Raji (cell line): ENCODE results near the gene TCF12.

Source experiments
- POLR2A ChIP-seq: IDR thresholded peaks from 2 replicates; pipeline ENCODE4 v1.6.1; 2011; ENCODE audit warnings: low read depth, low read length, control low read depth; ENCODE audit not compliant: insufficient read depth

Gene TCF12

DNA sequence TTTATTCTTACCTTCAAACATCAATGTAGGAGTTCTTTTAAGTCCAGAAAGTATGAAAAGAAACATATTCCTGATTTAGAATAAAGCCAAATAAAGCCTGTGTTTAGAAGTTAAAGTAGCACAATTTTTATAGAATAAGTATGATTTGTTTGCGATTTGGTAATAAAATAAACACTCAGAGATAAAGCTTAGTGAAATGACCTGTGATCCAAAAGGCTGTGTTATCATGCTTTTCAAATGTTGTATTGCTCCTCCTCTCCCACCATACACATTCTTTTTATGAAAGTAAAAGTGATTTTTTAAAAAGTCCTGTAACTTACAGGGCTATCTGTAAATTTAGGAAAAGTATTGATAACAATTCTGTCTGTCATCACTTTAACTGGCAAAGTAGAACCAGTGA lies 319.2 kb downstream of the TCF12 start:
- TF ChIP-seq POLR2A: no peak

DNA sequence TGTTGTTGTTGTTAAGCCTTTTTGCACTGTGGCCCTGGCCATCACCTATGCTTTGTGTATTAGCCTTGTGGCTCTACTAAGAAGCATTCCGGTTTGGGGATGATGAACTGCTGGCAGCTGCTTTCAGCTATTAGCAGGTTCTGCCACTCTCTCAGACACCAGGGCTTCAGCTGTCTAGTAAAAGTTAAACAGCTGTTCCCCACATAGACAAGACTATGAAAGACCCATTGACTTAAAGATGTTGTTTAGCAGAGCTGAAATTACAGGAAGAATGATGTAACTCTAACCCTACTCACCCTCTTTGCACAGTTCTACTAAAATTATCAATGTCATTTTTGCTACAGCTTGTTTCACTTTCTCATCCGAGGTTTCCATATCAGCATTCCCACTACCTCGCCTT lies 326.7 kb downstream of the TCF12 start:
- no peak for TF ChIP-seq POLR2A

DNA sequence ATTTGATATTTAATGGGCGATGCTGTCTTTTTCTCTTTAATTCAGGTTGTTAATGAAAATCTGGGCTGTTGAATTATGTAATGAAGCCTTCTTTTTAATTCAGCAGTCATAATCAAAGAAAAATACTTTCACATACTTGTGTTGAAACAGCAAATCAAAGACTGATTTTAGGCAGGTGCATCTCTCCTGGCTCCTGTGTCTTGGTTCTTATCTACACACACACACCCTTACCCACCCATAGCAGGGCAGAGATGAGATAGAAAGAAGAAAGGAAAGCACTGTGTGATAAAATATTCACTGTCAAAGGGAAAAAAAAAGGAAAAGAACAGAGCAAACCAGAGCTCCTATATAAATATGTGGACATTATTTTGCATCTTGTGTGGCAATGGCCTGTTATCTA lies 327.3 kb downstream of the TCF12 start:
- TF ChIP-seq POLR2A: no peak

DNA sequence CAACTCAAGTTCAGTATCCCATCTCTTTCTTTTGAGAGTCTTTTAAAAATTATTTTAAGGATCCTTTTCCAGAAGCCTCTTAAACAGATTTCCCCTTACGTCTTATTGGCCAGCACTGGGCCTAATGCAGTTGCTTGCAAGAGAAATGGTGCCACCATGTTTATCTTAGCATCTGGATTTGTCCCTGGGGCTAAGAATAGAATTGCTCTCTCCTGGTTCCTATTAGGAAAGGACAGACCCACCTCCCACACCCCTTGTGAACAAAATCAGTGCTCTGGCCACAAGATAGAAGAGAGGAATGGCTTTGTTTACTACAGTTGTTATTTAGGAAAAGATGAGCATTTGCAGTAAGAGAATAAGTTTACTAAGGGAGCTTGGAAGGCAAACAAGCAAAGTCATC lies 329.6 kb downstream of the TCF12 start:
- no peak for TF ChIP-seq POLR2A

DNA sequence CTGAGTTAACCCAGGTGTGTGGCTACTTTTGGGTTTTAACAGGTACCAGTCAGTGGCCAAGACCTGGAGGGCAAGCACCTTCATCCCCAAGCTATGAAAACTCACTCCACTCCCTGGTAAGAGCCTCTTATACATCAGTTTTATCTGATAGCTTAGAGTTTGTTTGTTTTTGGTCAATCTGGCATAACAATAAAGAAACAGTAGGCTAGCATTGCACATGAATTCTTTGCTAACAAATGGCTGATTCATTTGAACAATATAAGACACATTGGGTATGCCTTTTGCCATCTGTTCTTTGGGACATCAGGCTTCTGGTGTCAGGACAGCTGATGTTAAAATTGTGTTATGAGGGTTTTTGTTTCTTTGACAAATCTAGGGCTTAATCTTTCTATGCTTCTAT lies 332.9 kb downstream of the TCF12 start:
- TF ChIP-seq POLR2A: no peak

DNA sequence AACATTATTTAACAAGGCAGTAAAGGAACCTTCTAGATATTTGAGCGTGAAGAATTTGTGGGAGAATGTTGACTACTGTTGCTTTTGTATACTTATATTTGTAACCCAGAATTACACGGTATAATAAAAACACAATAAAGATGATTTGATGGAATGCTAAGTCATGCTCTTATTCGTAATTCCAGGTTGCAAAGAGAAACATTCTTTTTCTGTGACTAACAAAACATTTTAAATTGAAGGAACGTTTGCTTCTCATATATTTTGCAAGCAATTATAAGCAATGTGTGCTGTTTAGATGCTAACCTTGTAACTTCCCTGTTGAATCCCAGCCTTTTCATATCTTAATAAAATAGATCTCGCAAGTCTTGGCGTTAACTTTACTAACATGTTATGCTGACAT lies 333.5 kb downstream of the TCF12 start:
- no peak for TF ChIP-seq POLR2A

DNA sequence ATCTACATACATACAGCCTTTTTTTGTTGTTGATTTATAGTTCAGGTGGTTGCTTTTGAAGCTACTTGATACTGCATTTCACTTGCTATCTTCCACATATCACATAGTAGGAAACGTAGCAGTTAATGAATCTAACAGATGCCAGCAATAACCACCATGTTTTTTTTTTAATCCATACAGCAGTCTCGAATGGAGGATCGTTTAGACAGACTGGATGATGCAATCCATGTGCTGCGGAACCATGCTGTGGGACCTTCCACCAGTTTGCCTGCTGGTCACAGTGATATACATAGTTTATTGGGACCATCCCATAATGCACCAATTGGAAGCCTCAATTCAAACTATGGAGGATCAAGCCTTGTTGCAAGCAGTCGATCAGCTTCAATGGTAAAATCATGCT lies 334.6 kb downstream of the TCF12 start:
- no peak for TF ChIP-seq POLR2A

- TF ChIP-seq POLR2A: no peak
Measured at GRCh38 chr15:57253500-57253899, 335.1 kb downstream of the TCF12 start.

DNA sequence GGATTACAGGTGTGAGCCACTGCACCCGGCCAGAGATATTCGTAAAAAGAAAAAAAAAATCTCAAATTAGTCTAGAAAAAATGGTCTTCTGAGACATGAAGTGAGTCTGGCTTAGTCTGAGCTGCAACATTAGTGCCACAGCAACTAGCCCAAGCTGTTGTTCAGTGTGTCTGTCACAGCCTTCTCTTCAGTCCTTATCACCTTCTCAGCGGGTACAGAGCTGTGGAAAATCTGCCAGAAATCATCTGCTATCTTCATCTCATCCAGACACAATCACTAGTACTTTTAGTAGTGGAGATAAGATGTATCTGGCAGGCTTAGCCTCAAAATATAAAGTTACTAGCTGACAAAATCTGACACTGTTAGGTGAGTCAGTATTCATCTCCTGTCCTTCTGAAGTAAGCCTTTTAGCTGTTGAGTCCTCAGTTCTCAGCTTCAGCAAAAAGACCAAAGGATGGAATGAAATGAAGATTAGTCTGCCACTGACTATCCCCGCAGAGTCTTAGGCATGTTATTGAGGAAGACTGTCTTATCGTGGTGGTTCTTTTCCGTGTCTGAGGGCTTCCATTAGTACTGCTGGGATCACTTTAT lies 337.4 kb downstream of the TCF12 start:
- TF ChIP-seq POLR2A: no peak

DNA sequence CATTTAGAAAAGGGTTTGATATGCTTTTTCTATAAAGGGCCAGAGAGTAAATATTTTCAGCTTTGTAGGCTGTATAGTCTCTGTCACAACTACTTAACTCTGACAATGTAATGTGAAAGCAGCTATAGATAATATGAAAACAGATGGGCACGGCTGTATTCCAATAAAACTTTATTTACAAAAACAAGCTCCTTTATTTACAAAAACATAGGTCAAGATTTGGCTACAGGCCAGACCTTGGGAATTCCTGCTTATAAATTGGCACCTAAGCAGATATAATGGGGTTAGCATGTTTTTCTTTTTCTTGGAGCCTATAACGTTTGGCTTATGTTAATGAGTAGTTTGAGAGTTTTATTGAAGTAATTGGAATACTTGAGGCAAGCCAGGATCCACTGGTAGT lies 338.5 kb downstream of the TCF12 start:
- no peak for TF ChIP-seq POLR2A

GRCh38 chr15:57259568-57260040 lies 341.2 kb downstream of the TCF12 start:
- TF ChIP-seq POLR2A: no peak

DNA sequence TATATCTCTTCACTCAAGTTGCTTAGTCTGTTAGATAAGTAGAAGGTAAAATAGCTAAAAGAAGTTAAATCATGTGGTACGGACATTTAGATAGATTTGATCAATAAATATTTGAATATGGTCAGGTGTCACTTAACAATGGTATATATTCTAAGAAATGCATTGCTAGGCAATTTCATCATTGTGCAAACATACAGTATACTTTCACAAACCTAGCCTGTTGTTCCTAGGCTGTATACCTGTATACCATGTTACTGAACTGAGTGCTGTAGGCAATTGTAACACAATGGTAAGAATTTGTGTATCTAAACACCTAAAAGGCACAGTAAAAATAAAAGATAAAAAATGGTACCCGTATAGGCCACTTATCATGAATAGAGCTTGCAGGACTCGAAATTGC lies 345.1 kb downstream of the TCF12 start:
- no peak for TF ChIP-seq POLR2A

GRCh38 chr15:57272771-57273357 lies 354.4 kb downstream of the TCF12 start:
- TF ChIP-seq POLR2A: no peak

DNA sequence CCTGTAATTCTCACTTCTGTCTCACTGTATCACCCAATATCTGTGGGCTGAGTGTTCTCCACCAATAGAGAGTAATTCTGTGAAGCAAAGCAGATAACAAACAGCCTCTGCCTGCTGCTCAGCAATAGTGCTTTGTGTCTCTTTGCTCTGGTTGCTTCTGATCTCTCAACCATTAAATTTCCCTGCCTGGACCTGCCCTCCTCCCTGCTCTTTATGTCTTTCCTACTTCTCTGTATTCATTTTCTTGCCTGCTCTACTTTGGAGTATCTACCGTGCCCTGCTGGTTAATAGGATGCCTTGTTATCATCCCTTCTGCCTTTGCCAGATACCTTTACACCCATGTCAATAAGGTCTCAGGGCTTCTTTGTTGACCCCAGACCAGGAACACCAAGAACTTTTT lies 355.0 kb downstream of the TCF12 start:
- no peak for TF ChIP-seq POLR2A

GRCh38 chr15:57278439-57278838 lies 360.0 kb downstream of the TCF12 start:
- no peak for TF ChIP-seq POLR2A

DNA sequence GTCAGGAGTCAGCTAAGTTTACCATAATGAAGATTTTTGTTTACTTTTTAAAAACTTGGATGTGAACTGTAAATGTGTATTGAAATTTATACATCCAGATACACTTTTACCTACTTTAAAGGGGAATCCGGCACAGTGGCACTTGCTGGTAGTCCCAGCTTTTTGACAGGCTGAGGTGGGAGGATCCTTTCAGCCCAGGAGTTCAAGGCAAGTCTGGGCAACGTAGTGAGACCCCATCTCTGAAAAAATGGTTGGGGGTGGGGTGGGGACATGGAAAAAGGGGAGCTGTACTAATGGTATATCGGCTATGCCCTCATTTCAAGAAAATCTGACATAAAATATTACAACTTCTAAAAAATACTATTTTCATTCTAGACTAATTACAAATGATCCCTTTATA lies 362.0 kb downstream of the TCF12 start:
- no peak for TF ChIP-seq POLR2A

- TF ChIP-seq POLR2A: no peak
Measured at GRCh38 chr15:57281321-57281720, 362.9 kb downstream of the TCF12 start.
